Osteoblast (primary cell): ENCODE results near the gene CSK. TPM values are rescaled to one million over a fixed set of nuclear protein-coding genes. Genes with fewer than 3 reads are reported as not detected.
"Not testable (repeated sequence)": the region's sequence is repeated elsewhere in the genome, so short reads cannot be mapped to it uniquely, and the experiment has no call there.

Experiments
- DNase-seq: peaks from one replicate; pipeline ENCODE4 v3.0.0; 2011; ENCODE audit warnings: low spot score, mixed read lengths; ENCODE audit not compliant: insufficient read length; ENCODE audit errors: missing footprints
- H2AFZ ChIP-seq: 2 replicates; pipeline ENCODE4 v1.6.0; 2011; ENCODE audit warnings: mild to moderate bottlenecking, low read length
- H3K27ac ChIP-seq: 2 replicates; pipeline ENCODE4 v1.5.1; 2011; ENCODE audit warnings: mild to moderate bottlenecking, low read depth, low read length, moderate library complexity
- H3K27me3 ChIP-seq: 2 replicates; pipeline ENCODE4 v1.6.0; 2012; ENCODE audit warnings: mild to moderate bottlenecking, control low read depth, inconsistent platforms, low read length, moderate library complexity; ENCODE audit not compliant: insufficient read depth
- H3K36me3 ChIP-seq: 2 replicates; pipeline ENCODE4 v1.5.1; 2011; ENCODE audit warnings: mild to moderate bottlenecking, low read length, control low read depth, moderate library complexity; ENCODE audit not compliant: insufficient read depth
- H3K4me1 ChIP-seq: 2 replicates; pipeline ENCODE4 v1.5.1; 2011; ENCODE audit warnings: mild to moderate bottlenecking, low read length, control low read depth, moderate library complexity; ENCODE audit not compliant: insufficient read depth
- H3K4me2 ChIP-seq: 2 replicates; pipeline ENCODE4 v1.6.0; 2011; ENCODE audit warnings: mild to moderate bottlenecking, low read length; ENCODE audit not compliant: insufficient read depth
- H3K4me3 ChIP-seq: fragments of 200-600 bp; sonication (generic); 3 replicates; pipeline ENCODE4 v1.5.1; 2012; ENCODE audit warnings: mild to moderate bottlenecking, low read length, inconsistent platforms; ENCODE audit not compliant: insufficient read depth
- H3K79me2 ChIP-seq: 2 replicates; pipeline ENCODE4 v1.6.0; 2012; ENCODE audit warnings: mild to moderate bottlenecking, low read length, control low read depth, inconsistent platforms; ENCODE audit not compliant: insufficient read depth
- H3K9me3 ChIP-seq: 2 replicates; pipeline ENCODE4 v1.5.1; 2011; ENCODE audit warnings: low read depth, low read length, control low read depth
- H4K20me1 ChIP-seq: 2 replicates; pipeline ENCODE4 v1.6.0; 2012; ENCODE audit warnings: mild to moderate bottlenecking, low read length, control low read depth; ENCODE audit not compliant: insufficient read depth
- CTCF ChIP-seq: IDR thresholded peaks from 2 replicates; pipeline ENCODE4 v1.5.1; 2011; ENCODE audit warnings: mild to moderate bottlenecking, low read depth, low read length, moderate library complexity; ENCODE audit errors: extremely low read depth
- total RNA-seq: library from RNA; depleted of rRNA; stranded (reverse); fragments of >200 nt; gene quantifications from 2 replicates; pipeline ENCODE4 v1.2.3, GENCODE V29; 2012

CSK gene
- total RNA-seq: 30.6 and 31.5 TPM in 2 replicates

GRCh38 chr15:74781431-74782258 lies at the start of gene CSK:
TSS of gene CSK (plus strand) at chr15:74782080. CDS start at chr15:74798298, 16,218 bp downstream.
- Histone ChIP-seq H4K20me1 (peaks cover 32% of the 10 kb centered on the region), H3K4me3 (peak within 1 kb of the TSS; percentile 88), H3K4me1 (peaks cover 37% of the 10 kb centered on the region), H3K9me3 (no peaks in the 10 kb centered on the region), H3K4me2 (peak within 1 kb of the TSS; percentile 86), H3K36me3 (no peaks in the 10 kb centered on the region), H3K27me3 (no peaks in the 10 kb centered on the region), H3K27ac (peak within 1 kb of the TSS; percentile 18), H3K79me2 (peaks cover 43% of the 10 kb centered on the region), H2AFZ (peak within 1 kb of the TSS; percentile 91)
- peak; percentile 100 for DNase-seq
- peak; percentile 34 for TF ChIP-seq CTCF

- Histone ChIP-seq H3K79me2 (no peaks in the 10 kb centered on the region), H4K20me1 (no peaks in the 10 kb centered on the region), H3K4me2 (no peak overlapping the region), H3K4me1 (no peaks in the 10 kb centered on the region), H2AFZ (no peak overlapping the region), H3K36me3 (no peaks in the 10 kb centered on the region), H3K27me3 (peaks cover 62% of the 10 kb centered on the region), H3K4me3 (no peak overlapping the region), H3K9me3 (no peaks in the 10 kb centered on the region), H3K27ac (no peak overlapping the region)
- no peak for DNase-seq
- no peak for TF ChIP-seq CTCF
These were observed 49.0 kb upstream of the CSK start for GRCh38 chr15:74732846-74733245.

GRCh38 chr15:74733269-74733668 lies 48.6 kb upstream of the CSK start:
- no peaks in the 10 kb centered on the region for H3K79me2 ChIP-seq
- H3K4me1 ChIP-seq: no peaks in the 10 kb centered on the region
- no peak overlapping the region for H3K27ac ChIP-seq
- TF ChIP-seq CTCF: no peak
- no peaks in the 10 kb centered on the region for H4K20me1 ChIP-seq
- no peaks in the 10 kb centered on the region for H3K36me3 ChIP-seq
- DNase-seq: no peak
- no peaks in the 10 kb centered on the region for H3K9me3 ChIP-seq
- no peak overlapping the region for H2AFZ ChIP-seq
- H3K27me3 ChIP-seq: peaks cover 59% of the 10 kb centered on the region
- no peak overlapping the region for H3K4me2 ChIP-seq
- no peak overlapping the region for H3K4me3 ChIP-seq

GRCh38 chr15:74735305-74735704 lies 46.6 kb upstream of the CSK start:
- Histone ChIP-seq H3K4me1 (no peaks in the 10 kb centered on the region), H3K4me3 (no peak overlapping the region), H3K27me3 (peaks cover 58% of the 10 kb centered on the region), H3K9me3 (no peaks in the 10 kb centered on the region), H3K27ac (no peak overlapping the region), H3K36me3 (no peaks in the 10 kb centered on the region), H4K20me1 (no peaks in the 10 kb centered on the region), H3K79me2 (no peaks in the 10 kb centered on the region), H2AFZ (no peak overlapping the region), H3K4me2 (no peak overlapping the region)
- no peak for DNase-seq
- TF ChIP-seq CTCF: no peak

GRCh38 chr15:74738239-74738638 lies 43.6 kb upstream of the CSK start:
- not testable (repeated sequence) for H3K27ac ChIP-seq, H3K9me3 ChIP-seq, H3K79me2 ChIP-seq, H3K4me3 ChIP-seq, DNase-seq, H3K4me2 ChIP-seq, H4K20me1 ChIP-seq, H3K4me1 ChIP-seq, H3K36me3 ChIP-seq, H2AFZ ChIP-seq
- H3K27me3 ChIP-seq: peaks cover 31% of the 10 kb centered on the region
